Measurements from ENCODE around the gene BIN1.
A peak's percentile ranks its signal among the peaks of the same experiment; 100 is the strongest.

BIN1 gene

DNA sequence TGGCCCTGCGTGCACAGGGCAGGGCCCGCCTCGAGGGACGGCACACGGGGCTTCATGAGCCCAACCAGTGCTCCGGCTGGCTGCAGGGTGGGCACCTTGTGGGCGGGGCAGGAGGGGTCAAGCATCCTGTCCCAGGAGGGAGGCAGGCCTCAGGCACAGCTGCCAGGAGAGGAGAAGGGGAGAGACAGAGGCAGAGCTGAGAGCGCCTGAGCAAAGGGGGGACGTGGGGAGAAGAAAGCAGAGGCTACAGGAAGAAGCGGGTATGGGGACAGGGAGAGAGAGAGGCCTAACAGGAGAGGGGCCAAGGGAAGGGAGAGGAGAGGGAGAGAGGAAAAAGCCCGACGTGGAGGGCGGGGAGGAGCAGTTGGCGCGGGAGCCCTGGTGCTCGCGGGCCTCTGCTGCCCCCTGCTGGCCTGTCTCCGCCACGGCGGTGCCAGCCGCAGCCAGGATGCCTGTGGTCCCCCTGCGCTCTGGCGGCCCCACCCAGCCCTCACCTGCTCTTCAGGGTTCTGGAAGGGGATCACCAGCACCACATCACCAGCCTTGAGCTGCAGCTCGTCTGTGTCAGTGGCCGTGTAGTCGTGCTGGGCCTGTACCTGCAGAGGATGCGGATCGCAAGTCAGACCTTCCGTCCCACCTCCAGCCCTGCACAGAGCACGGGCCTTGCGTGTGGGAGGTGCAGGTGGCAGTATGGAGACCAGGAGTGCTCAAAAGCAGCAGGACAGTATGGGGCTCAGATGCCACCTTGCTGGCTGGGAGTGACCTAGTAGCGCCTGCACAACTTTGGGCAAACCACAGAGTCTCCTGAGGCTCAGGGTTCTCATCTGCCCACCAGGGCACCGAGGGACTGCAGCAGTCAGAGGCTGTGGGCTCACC lies 56.8 kb downstream of the BIN1 start:
- DNase-seq (ENCODE audit: low read depth in 4 of 4, low spot score in 1 of 4) = peak; percentile 43 to 54 (median 48)

DNA sequence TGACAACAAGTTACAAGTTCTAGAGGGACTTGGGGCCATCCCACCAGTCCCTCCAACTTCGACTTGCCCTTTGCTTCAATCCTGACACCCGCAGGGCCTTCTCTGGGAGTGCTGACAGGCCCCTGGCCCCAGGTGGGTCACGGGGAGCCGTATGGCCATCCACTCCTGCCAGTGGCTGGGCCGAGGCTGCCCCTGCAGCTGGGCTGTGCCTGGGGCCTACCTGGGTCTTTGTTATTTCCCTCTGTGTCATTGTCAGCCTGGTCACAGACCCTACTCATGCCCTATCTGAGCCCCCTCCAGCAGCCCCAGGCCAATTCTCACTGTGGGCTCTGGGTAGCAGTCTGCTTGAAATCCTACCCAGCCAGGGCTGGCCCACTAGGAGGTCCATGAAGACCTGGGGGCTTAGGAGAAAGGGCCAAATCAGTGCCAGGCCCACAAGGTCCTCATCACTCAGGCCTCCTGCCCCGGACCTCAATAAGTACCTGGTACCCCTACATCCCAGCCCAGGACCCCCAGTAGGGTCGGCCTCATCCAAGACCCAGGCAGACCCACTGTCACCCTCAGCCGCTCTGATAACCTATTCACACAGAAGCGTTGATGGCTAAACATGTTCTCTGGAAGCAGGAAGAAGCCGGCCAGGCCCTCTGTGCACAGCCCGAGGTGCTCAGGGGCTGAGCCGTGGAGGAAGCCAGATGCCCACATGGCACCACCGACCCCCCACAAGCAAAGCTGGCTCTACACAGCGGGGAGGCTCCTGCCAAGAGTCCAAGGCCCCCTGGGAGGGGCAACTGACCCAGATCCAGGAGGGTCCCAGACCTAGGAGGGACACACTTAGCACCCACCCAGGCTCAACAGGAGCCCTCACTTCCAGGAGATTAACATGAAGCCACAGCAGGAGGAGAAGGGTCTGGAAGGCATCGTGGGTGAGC lies 57.7 kb downstream of the BIN1 start:
- DNase-seq (ENCODE audit: low read depth in 4 of 4, low spot score in 1 of 4) = no peak

DNA sequence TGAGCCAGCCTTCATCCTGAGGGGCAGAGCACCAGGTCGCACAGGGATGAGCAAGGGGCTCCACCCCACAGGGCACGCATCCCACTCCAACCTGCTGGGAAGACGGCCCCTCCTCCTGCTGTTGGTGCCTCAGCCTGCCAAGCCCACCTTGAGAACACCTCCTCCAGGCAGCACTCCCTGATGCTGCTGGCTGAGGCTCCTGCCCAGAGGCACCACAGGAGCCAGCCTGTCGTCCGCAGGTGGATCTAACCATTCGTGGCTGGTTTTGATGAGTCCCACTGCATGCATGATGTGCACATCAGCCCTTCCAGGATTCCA lies 58.4 kb downstream of the BIN1 start:
- no peak for DNase-seq (ENCODE audit: low read depth in 4 of 4, low spot score in 1 of 4)

DNA sequence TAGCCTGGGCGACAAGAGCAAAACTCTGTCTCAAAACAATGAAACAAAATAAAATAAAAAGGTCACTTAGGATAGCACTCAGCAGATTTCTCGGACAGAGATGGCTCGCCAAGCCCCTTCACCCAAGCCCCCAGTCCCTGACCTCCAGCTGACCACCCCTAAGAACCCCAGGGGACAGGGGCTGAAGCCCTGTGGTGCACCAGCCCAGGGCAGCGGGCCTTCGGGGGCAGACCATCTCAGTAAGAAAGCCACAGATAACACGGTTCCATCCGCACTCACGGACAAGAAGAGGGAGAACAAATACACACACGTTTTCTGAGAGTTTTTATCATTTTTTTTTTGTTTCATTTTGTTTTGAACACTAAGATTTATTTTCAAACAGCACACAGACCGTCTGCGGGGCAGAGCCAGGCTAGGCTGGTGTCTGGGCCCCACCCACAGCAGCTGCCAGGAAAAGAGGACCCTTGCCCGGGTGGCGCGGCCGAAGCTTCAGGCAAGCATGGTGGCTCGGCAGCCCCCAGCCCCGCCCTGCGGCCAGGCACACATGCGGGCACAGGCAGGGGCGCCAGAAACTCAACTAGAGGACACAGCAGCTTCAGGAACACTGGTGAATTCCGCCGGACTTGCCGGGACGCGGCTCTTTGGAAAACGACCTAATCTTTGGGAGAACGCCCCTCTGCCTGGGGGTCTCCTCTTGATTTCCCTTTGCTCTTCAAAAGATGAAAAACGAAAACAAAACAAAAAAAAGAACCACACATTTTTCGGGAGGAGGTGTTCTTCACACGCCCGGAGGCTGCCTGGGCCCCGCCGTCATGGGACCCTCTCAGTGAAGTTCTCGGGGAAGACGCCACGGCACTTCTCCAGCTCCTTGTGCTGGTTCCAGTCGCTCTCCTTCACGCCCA lies 59.0 kb downstream of the BIN1 start:
- no peak for DNase-seq (ENCODE audit: low read depth in 4 of 4, low spot score in 1 of 4)

DNA sequence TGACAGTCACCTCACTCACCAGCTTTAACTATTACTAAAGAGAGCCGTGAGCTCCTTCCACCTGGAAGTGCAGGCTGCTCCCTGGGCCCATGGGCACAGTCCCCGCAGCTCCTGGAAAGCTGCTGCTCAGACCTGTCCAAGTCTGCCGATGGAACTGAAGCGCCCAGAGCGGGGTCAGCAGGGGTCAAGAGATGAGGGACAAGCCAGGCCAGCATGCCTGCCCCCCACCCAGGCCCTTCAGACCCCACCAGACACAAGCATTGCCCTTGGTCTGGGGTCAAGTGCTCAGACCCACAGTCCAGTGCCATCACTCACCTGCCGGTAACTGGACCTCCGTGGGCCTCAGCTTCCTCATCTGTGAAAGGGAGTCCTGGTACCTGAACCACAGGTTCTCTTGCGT lies 59.9 kb downstream of the BIN1 start:
- DNase-seq (ENCODE audit: low read depth in 4 of 4, low spot score in 1 of 4) = no peak

DNA sequence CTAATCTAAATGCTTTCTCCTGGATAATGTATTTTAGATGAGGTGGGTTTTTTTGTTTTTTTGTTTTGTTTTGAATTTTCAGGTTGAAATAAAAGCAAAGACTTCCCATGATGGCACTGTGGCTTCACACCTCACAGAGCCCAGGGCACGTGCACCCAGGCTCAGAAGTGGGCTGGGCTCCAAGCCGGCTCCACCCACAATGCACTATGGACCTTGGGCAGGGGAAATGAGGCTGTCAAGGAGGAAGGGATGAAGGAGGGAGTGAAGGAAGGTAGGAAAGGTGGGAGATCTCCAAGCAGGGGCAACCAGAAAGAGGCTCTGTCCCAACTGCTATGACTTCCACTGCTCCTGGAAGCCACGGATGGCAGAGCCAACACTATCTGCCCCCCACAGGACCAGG lies 60.4 kb downstream of the BIN1 start:
- DNase-seq (ENCODE audit: low read depth in 4 of 4, low spot score in 1 of 4) = no peak

DNA sequence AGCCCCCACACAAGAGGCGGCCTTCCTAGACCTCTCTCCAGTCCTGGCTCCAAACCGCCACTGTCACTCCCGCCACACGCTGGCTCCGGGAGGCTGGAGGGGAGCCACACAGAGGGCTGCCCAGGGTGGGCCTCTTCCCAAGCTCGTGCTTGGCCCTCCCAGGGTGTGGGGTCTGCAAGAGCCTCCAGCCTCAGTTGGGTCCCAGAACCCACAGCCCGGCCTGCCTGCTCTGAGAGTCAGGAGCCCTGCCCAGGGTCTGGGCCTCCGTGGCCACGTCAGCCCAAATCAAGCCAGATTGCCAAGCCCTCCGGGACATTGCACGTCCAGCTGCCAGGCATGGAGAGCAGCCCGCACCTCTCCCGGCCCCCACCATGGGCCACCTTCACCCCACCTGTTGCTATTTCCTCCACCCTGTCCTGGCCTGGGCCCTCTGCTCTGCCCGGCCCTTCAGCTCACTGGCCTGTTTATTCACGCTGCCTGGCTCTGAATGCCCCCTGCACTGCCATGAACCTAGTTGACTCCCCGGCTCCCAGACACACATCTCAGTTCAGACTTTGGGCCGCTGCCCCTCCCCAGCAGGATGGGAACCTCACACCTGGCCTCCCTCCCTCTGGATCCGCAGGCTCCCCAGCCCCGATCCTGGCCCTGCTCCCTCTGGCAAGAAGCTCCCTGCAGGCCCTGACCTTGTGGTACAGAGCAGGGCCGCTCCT lies 61.0 kb downstream of the BIN1 start:
- DNase-seq (ENCODE audit: low read depth in 4 of 4, low spot score in 1 of 4) = no peak

DNA sequence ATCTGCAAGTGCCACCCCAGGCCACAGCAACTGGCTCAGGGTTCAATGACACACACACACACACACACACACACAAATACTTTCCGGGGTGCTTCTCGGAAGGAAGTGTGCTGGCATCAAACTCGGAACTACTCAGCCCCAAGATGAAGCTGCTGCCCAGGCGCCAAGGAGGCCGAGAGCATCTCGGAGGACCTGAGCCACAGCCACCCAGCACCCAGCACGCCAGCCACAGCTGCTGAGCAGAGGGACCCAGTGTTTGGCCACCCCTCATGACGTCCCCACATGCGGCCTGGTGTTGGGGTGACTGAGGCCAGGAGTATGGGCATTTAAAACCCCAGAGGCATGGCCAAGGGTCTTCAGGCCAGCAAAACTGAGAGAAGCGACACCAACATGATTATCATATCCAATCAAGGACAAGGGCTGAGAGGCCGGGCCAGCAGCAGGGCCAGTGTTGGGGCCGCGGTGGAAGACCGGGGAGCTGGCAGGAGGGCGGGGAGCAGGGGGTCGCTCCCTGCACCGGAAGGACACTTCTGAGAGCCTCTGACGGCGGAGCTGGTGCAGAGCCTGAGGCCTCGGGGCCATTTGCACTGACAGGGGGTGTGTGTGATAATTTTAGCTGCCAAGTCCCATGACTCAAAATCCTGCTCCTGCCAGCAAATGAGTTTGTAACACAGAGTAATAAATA lies 61.8 kb downstream of the BIN1 start:
- no peak for DNase-seq (ENCODE audit: low read depth in 4 of 4, low spot score in 1 of 4)

DNA sequence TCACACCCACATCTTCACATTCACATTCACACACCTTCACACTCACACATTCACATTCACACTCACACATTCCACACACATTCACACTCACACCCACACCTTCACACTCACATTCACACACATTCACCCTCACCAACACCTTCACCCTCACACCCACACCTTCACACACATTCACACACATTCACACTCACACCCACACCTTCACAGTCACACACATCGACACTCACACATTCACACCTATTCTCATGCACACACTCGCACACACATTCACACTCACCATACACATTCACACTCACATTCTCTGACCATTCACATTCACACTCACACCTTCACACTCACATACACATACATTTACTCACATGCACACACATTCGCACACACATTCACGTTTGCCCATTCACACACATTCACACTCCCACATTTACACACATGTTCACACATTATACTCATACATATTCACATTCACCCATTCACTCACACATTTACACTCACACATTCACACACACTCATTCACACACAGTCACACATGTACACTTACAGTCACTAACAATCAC lies 62.7 kb downstream of the BIN1 start:
- DNase-seq (ENCODE audit: low read depth in 4 of 4, low spot score in 1 of 4) = no peak

DNA sequence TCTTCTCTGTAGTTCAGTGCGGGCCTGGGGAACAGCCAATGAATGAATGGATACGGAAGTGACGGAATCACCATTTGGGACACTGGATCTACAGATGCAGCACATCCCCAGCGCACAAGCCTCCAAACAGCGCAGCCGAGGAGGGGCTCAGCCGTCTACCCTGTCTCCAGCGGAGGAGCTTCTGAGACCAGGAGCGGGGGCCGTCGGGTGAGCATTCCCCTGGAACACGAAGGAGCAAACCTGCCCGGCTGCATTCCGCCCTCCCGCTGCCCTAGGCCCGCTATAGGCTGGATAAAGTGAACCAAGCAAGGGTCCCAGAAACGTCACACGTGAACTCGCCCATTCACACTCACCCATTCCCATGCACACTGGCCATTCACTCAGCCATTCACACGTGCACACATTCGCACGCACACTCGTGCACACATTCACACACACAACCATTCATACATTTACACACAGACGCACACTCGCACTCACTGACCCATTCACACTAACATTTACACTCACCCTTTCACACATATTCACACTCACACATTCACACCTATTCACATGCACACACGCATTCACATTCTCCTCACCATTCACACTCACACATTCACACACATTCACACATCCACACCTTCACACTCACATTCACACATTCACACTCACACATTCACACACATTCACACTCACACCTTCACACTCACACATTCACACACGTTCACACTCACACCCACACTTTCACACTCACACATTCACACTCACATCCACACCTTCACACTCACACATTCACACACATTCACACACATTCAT lies 63.4 kb downstream of the BIN1 start:
- DNase-seq (ENCODE audit: low read depth in 4 of 4, low spot score in 1 of 4) = no peak

DNA sequence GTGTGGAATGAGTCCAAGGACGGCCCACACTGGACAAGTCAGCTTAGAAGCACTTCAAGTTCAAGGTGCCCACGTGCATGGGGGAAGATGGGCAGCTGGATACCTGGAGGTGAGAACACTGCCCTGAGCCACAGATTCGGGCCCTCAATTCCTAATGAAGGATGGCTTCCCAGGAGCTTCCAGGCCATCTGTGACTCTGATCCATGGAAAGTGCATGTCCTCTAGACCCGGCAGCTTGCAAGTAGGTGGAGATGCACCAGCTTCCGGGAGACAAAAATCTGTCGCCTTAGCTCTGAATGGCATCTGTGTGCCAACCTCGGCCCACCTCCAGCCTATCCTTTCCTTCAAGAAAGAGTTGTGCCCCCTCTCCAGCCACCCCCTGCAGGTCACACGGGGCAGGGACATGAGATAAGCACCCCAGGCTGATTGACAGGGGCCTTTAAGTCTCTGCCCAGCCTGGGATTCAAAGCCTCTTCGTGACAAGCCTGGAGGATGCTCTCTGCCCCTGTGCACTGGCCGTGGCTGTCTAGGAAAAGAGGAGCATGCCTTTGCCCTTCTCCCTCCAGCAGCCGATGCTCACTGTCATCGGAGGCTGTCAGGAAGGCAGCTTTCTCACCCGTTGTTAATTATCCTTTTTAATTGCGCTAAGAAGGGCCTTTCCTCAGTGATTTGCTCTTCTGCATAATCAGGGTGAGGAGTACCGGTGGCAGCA lies 65.5 kb downstream of the BIN1 start:
- no peak for DNase-seq (ENCODE audit: low read depth in 4 of 4, low spot score in 1 of 4)

DNA sequence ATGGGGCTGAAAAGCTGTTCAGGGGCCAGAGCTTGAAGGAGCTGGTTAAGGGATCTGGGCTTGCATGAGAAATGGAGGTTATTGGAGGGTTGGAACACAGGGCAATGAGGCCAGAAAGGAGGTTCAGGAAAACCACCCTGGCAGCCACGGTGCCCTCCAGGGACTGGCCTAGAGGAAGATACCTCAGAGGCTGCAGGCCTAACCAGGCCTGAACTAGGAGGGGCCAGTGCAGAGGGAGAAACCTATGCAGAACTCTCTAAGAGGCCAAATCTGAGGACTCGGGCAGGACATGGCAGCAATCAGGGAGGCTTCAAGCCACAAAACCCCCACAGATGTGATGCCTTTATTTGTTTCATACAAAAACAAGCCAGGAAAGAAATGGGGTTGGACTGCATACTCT lies 66.8 kb downstream of the BIN1 start:
- DNase-seq (ENCODE audit: low read depth in 4 of 4, low spot score in 1 of 4) = no peak

DNA sequence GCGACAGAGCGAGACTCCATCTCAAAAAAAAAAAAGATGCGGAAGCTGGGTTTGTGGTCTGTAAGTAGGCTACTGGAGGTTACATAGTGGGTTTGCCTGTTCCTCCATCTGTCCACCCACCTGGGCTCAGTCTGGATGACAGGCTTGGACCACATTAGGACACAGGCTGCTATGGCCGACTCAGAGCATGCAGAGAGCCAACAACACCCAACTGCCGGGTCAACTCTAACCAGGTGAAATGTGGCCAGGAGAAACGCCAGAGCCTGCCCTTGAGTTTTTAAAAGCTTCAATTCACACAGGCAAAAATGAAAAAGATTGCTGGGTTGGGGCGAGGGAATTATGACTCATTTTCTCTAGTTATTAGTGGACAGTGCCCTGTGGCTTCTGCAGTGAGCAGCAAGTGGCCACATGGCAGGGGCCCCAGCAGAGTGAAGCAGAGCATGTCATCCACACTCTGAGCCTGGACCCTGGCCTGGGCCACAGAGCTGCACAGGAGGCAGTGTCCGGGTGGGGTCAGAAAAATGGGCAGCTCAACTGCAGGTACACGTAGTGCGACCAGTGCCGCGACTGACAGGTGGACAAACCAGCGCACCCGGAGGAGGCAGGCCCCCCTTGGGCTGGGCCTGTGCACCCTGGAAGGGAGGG lies 67.4 kb downstream of the BIN1 start:
- DNase-seq (ENCODE audit: low read depth in 4 of 4, low spot score in 1 of 4) = no peak

DNA sequence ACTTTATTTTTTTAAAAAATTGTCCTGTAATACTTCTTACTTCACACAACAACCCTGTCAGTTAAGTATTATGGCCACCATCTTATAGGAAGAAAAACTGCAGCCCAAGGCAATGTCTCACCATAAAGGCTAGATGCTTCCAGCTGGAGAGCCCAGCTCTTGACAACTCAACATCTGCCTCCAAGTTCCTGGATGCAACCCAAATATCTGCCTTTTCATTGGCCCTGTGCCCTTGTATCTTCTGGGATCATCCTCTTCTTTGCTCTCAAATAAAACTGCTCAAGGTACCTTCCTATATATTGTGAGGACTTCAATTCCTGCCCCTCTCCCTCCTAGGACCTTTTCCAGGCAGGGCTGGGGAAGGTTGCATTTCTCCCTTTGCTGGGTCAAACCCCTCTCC lies 69.5 kb downstream of the BIN1 start:
- DNase-seq (ENCODE audit: low read depth in 4 of 4, low spot score in 1 of 4) = no peak

DNA sequence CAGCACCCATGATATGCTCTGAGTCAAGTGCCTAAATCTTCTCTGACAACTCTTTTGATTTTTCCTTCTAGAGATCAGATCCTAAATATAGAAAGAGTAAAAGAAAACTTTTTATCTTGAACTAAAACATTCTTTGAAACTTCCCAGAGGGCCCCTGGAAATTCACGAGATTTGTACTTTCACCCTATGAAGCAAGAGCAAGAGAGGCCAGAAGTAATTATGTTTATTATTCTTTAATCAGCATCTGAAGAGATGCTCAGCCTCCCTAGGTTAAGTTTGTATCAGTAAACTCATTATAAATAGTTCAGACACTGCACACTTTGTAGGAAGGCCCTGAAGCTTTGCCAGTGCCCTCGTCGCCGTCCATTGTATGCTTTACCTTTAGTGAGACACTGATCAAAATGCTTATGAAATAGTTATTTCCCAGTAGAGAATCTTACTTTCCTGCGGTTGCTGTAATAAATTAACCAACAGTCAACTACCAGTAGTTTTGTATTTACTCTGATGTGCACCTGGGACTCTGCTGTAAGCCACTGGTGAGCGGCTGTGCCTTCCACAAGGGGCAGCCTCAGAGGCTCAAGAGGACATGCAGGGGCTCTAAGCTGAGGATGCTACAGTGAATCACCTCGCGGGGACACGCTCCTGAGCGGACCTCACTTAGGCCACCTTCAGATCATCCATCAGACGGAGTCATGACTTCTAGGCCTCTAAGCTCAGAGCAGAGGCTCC lies 71.9 kb downstream of the BIN1 start:
- DNase-seq (ENCODE audit: low read depth in 4 of 4, low spot score in 1 of 4) = no peak

DNA sequence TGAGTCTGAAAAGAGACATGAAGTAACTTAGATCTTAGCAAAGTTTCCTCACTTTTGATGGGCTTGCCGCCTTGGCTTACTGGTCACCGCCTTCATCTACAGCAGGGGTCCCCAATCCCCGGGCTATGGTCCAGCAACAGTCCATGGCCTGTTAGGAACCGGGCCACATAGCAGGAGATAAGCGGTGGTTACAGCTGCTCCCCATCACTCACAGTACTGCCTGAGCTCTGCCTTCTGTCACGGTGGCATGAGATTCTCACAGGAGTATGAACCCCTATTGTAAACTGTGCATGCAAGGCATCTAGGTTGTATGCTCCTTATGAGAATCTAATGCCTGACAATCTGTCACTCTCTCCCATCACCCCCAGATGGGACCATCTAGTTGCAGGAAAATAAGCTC lies 72.9 kb downstream of the BIN1 start:
- no peak for DNase-seq (ENCODE audit: low read depth in 4 of 4, low spot score in 1 of 4)

DNA sequence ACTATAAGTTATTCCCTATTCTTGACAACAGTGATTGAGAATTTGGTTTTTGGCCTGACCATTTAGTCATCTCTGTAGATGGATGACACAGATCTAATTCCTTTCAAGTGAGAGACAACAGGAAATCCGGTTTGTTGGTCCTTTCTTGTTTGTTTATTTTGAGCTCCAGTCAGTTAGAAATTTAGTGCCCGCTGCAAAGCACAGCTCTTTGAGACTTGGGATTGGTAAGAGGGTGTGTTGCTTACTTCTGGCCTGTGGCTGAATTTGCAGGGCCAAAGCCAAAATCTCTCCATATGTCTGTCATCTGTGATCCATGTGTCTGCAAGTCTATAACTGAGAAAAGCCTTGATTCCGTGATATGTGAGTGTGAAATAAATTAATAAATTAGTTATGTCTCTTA lies 74.3 kb downstream of the BIN1 start:
- no peak for DNase-seq (ENCODE audit: low read depth in 4 of 4, low spot score in 1 of 4)
